ENCODE data around the gene SPDYE2B. TPM values are rescaled to one million over a fixed set of nuclear protein-coding genes. Genes with fewer than 3 reads are reported as not detected.

SPDYE2B gene
- polyA plus RNA-seq, 4 donors, result 1.3 TPM; not detected in 3

Other genes with a start within 250 kb of the SPDYE2B start
- gene ORAI2, start 216.7 kb upstream of the SPDYE2B start, polyA plus RNA-seq, result 1 to 10 TPM in 3 of 4 donors, under 1 TPM in 1; 0.89 to 8.8 (median 5.4) TPM
- gene ALKBH4, start 185.5 kb upstream of the SPDYE2B start, polyA plus RNA-seq, result 10 to 100 TPM in 1 of 4 donors, 1 to 10 TPM in 3; 6.7 to 10.1 (median 8.9) TPM
- 10 to 100 TPM in 3 of 4 donors, 1 to 10 TPM in 1; 8.6 to 17.4 (median 13.5) TPM for gene LRWD1, start 185.3 kb upstream of the SPDYE2B start, polyA plus RNA-seq
- 100 to 1,000 TPM in 2 of 4 donors, 10 to 100 TPM in 2; 51.4 to 169 (median 110) TPM for gene POLR2J, start 171.4 kb upstream of the SPDYE2B start, polyA plus RNA-seq
- 10 to 100 TPM; 14.2 to 58.4 (median 35.7) TPM for gene RASA4B, start 132.5 kb upstream of the SPDYE2B start, polyA plus RNA-seq
- gene UPK3BL2, start 106.6 kb upstream of the SPDYE2B start, polyA plus RNA-seq, result 10 to 100 TPM in 2 of 4 donors, 1 to 10 TPM in 2; 5.8 to 15.4 (median 10.8) TPM
- gene SPDYE2, start 99.1 kb upstream of the SPDYE2B start, polyA plus RNA-seq, result 1 to 10 TPM in 1 of 4 donors, under 1 TPM in 1, not detected in 2; 0.04 to 2.9 TPM
- gene POLR2J3, start 77.7 kb upstream of the SPDYE2B start, polyA plus RNA-seq, result 10 to 100 TPM; 31.6 to 63.0 (median 41.8) TPM
- 10 to 100 TPM; 24.2 to 31.1 (median 27.2) TPM for gene RASA4, start 33.6 kb upstream of the SPDYE2B start, polyA plus RNA-seq
- gene UPK3BL1, start 7.5 kb upstream of the SPDYE2B start, polyA plus RNA-seq, result 10 to 100 TPM; 21.3 to 84.0 (median 54.3) TPM
- gene POLR2J2, start 21.3 kb downstream of the SPDYE2B start, polyA plus RNA-seq, result 1 to 10 TPM; 1.1 to 7.8 (median 1.5) TPM
- 1 to 10 TPM; 5.4 to 7.5 (median 6.1) TPM for gene FAM185A, start 98.7 kb downstream of the SPDYE2B start, polyA plus RNA-seq